ENCODE measurements around the gene FAM76A.

Gene FAM76A

DNA sequence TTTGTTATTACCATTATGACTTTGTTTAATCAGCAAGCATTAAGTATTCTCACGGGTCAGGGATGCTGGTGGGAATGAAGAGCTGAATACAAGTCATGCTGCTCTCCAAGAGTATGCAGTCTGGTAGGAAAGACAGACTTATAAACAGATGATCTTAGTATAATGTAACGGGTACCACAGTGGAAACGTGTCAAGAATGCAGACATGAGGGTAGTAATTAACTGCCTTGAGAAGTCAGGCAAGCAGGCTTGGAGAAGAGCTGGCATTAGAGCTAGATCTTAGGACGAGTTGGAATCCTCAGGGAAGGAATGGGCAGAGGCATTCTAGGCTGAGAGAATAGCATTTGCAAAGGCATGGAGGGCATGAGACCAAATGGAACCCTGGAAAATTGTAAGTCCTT is 19.7 kb downstream of the FAM76A start:
- H3K4me3 ChIP-seq, result no peak overlapping the region
- H3K27me3 ChIP-seq (ENCODE audit: low read depth), result no peaks in the 10 kb centered on the region
- in situ Hi-C loops (cut with MboI; ENCODE audit: low sequenced_read_pairs), result no loop called here
- H3K4me1 ChIP-seq, result no peaks in the 10 kb centered on the region
- peaks cover 15% of the 10 kb centered on the region for H3K36me3 ChIP-seq (replicated peaks)
- H3K9me3 ChIP-seq, result no peaks in the 10 kb centered on the region
- DNase-seq (ENCODE audit: low spot score in 2 of 2), result no peak

DNA sequence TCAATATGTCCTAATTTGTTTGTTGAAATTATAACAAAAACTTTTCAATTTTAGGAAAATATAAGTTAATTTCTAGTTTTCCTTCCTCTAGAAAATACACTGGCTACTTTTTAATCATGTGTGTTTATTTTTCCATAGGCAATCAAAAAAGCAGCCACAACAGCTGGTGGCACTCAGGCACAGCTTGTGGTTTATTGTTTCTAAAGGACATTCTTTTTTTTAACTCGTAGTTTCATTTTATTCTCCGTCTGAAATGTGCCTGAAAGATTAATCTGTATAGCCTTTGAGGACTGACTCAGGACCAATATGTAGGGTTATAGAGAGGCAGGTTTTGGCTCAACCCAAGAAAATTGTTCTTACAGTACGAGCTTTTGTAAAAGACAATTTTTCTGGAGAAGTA is 26.6 kb downstream of the FAM76A start:
- Histone ChIP-seq H3K4me3 (no peak overlapping the region), H3K27me3 (ENCODE audit: low read depth) (no peaks in the 10 kb centered on the region), H3K36me3 (replicated peaks) (peaks cover 34% of the 10 kb centered on the region), H3K4me1 (no peaks in the 10 kb centered on the region), H3K9me3 (no peaks in the 10 kb centered on the region)
- DNase-seq (ENCODE audit: low spot score in 2 of 2), result no peak
- in situ Hi-C loops (cut with MboI; ENCODE audit: low sequenced_read_pairs), result no loop called here

DNA sequence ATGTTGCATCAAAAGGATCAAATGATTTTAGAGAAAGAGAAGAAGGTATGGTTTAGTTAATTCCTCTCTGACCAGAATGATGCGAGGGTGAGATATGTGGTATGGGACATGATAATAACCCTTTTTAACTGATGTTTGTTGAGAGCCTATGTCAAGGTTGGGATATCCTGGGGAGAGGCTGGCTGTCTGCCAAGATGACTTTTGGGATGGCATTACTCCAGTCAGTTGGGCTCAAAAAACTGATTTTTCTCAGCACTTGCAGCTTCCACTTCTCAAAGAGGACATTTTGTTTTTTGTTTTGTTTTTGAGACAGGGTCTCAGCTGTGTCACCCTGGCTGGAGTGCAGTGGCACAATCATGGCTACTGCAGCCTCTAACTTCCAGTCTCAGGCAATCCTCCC is 29.5 kb downstream of the FAM76A start:
- Histone ChIP-seq H3K36me3 (replicated peaks) (peaks cover 28% of the 10 kb centered on the region), H3K27me3 (ENCODE audit: low read depth) (no peaks in the 10 kb centered on the region), H3K4me1 (no peaks in the 10 kb centered on the region), H3K4me3 (no peak overlapping the region), H3K9me3 (no peaks in the 10 kb centered on the region)
- DNase-seq (ENCODE audit: low spot score in 2 of 2), result no peak
- in situ Hi-C loops (cut with MboI; ENCODE audit: low sequenced_read_pairs), result no loop called here

DNA sequence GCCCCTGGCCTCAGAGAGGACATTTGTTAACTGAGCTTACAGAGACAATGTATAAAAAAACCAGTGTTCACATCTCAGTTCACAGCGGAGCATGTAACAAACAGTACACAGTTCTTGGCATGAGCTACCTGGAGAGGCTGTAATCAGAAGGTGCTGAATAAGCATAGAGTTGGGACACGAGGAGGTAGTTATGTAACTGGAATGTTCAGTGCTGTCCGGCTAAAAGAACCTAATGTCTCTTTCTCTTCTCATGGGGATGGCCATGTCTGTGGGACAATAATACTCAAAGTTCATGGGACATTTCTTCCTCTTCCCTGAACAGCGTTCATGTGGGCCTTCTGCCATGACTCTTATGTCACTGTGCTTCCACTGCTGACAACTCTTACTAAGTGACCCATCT is 30.1 kb downstream of the FAM76A start:
- H3K36me3 ChIP-seq (replicated peaks), result peaks cover 28% of the 10 kb centered on the region
- no peak overlapping the region for H3K4me3 ChIP-seq
- in situ Hi-C loops (cut with MboI; ENCODE audit: low sequenced_read_pairs), result no loop called here
- no peaks in the 10 kb centered on the region for H3K9me3 ChIP-seq
- no peaks in the 10 kb centered on the region for H3K27me3 ChIP-seq (ENCODE audit: low read depth)
- no peak for DNase-seq (ENCODE audit: low spot score in 2 of 2)
- no peaks in the 10 kb centered on the region for H3K4me1 ChIP-seq

DNA sequence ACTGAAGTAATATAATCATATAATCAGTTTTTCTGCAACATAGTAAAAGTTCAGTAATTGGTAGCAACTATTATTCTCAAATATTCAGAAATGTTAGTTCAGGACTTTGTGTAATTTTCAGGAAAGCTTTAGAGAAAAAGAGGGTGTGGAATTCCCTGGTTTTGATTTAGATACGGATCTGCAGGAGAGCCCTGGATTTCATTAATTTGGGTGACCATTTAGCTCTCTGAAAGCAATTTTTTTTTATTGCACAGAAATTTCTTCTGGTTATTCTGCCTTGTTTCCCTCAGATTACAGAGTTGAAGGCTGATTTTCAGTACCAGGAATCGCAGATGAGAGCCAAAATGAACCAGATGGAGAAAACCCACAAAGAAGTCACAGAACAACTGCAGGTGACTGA is 33.5 kb downstream of the FAM76A start:
- H3K4me1 ChIP-seq, result no peaks in the 10 kb centered on the region
- H3K36me3 ChIP-seq (replicated peaks), result peaks cover 21% of the 10 kb centered on the region
- H3K9me3 ChIP-seq, result no peaks in the 10 kb centered on the region
- no peaks in the 10 kb centered on the region for H3K27me3 ChIP-seq (ENCODE audit: low read depth)
- DNase-seq (ENCODE audit: low spot score in 2 of 2), result no peak
- no peak overlapping the region for H3K4me3 ChIP-seq
- in situ Hi-C loops (cut with MboI; ENCODE audit: low sequenced_read_pairs), result no loop called here

DNA sequence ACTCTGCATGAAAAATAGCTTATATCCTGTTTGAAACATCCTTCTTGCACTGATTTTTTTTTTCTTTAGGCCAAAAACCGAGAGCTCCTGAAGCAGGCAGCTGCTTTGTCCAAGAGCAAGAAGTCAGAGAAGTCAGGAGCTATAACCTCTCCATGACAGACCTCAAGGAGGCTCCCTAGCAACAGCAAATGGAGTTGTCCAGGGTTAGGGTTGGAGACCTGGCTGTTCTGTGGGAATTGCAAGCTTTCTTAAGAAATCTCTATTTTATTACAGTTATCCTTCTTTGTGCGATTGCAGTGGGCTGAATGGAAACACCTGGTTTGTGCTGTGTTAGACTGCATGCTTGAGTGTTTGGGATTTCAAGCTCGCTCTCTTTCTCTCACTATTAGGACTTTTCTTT is 34.7 kb downstream of the FAM76A start:
- H3K9me3 ChIP-seq, result no peaks in the 10 kb centered on the region
- no peak for DNase-seq (ENCODE audit: low spot score in 2 of 2)
- H3K27me3 ChIP-seq (ENCODE audit: low read depth), result no peaks in the 10 kb centered on the region
- in situ Hi-C loops (cut with MboI; ENCODE audit: low sequenced_read_pairs), result no loop called here
- peaks cover 13% of the 10 kb centered on the region for H3K36me3 ChIP-seq (replicated peaks)
- no peaks in the 10 kb centered on the region for H3K4me1 ChIP-seq
- H3K4me3 ChIP-seq, result no peak overlapping the region

DNA sequence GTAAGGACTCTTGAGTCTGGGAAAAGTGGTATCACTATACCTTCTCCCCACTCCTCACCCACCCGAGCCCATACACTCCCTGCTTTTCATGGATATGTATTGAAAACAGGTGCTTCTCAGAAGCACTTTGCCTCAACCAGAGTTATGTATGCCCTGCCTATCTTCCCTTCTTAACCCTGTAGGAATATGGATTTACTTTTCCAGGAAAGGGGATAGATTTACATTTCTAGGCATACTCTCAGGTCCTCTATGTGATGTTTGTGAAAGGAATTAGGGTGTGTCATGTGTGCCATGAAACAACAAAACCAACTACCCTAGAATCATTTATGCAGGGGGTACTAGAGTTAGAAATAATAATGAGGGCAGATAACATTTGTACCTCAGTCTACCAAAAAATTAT is 36.3 kb downstream of the FAM76A start:
- H3K4me3 ChIP-seq, result no peak overlapping the region
- H3K9me3 ChIP-seq, result no peaks in the 10 kb centered on the region
- in situ Hi-C loops (cut with MboI; ENCODE audit: low sequenced_read_pairs), result no loop called here
- no peaks in the 10 kb centered on the region for H3K4me1 ChIP-seq
- H3K27me3 ChIP-seq (ENCODE audit: low read depth), result no peaks in the 10 kb centered on the region
- H3K36me3 ChIP-seq (replicated peaks), result peaks cover 4% of the 10 kb centered on the region
- no peak for DNase-seq (ENCODE audit: low spot score in 2 of 2)

DNA sequence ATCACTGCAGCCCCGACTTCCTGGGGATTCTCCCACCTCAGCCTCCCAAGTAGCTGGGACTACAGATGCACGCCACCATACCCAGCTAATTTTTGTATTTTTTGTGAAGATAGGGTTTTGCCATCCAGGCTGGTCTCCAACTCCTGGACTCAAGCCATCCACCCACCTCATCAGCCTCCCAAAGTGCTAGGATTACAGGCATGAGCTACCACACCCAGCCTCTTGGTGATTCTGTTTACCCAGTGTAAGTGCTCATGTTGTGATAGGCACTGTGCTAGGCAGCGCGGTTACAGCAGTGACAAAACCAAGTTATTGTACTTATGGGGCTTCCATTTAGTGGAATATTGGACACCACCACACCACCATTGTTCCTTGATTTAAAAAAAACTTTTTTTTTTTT is 37.6 kb downstream of the FAM76A start:
- H3K36me3 ChIP-seq (replicated peaks), result peaks cover 4% of the 10 kb centered on the region
- no peaks in the 10 kb centered on the region for H3K4me1 ChIP-seq
- DNase-seq (ENCODE audit: low spot score in 2 of 2), result no peak
- no peak overlapping the region for H3K4me3 ChIP-seq
- no peaks in the 10 kb centered on the region for H3K9me3 ChIP-seq
- H3K27me3 ChIP-seq (ENCODE audit: low read depth), result no peaks in the 10 kb centered on the region
- in situ Hi-C loops (cut with MboI; ENCODE audit: low sequenced_read_pairs), result no loop called here

DNA sequence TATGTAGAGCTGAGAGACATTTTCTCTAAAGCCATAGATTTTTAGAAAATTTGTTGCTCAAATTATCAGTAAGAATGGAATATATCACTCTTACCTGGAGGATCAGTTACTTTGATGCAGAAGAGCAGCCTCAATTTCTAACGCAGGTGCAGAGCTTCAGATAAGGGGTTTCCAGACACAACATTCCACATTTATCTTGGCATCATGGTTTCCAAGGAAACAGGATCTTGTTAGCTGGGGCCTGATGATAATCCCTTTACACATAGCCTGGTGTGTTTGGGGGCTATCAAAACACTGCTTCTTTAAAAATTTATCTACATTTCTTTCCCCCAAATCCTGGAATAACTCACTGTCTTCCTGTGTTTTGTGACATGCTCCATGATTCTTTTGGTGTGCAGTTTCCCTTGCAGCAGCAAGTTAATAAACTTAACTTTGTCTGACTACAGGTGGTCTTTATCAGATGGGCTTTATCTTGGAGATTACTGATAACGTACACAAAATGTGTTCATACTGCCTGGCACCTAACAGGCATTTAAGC is 44.6 kb downstream of the FAM76A start:
- no peak for DNase-seq (ENCODE audit: low spot score in 2 of 2)
- in situ Hi-C loops (cut with MboI; ENCODE audit: low sequenced_read_pairs), result no loop called here
- H3K27me3 ChIP-seq (ENCODE audit: low read depth), result no peaks in the 10 kb centered on the region
- H3K4me3 ChIP-seq, result no peak overlapping the region
- no peaks in the 10 kb centered on the region for H3K9me3 ChIP-seq
- H3K4me1 ChIP-seq, result no peaks in the 10 kb centered on the region
- no peaks in the 10 kb centered on the region for H3K36me3 ChIP-seq (replicated peaks)

DNA sequence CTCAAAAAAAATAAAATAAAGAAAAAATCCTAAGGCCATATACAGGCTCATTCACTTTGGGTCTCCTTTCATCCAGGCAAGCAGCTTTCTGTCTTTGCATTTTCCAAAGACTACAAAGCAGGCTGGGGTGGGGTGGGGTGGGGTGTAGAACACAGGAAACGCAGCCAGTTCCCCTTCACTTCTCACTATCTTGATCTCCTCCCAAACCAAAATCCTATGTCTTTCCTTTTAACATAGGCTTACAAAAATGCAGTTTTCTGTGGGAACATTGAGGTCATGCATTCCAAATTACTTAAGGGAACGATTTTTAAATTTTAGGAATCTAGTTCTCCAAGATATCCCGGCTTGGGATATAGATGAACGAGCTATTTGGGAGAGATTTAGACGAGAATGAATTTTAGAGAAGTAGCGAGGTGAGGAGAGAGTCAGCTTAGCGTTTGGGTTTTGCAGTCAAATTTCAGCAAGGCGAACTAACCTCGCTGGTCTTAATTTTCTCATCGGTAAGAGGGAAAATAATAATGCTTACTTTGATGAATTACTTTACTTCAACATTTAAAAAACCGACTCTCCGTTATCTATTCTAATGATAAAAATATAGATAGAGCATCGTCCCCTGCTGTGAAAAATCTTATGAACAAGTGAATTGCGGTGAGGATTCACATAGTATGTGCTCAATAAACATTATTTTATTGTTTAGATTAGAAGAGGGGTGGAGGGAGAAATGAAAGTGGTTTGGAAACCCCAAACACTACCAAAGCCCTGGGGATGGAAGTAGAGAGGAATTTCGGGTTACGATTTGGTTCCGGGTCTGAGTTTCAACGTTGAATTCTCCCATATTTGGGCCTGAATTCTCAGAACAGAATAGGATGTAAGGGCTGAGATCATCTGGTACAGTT is 46.5 kb downstream of the FAM76A start:
- peak overlapping the region; percentile 93 for H3K4me3 ChIP-seq
- DNase-seq (ENCODE audit: low spot score in 2 of 2), result no peak
- H3K9me3 ChIP-seq, result no peaks in the 10 kb centered on the region
- H3K36me3 ChIP-seq (replicated peaks), result no peaks in the 10 kb centered on the region; the same call in 1 of the 2 replicates
- no peaks in the 10 kb centered on the region for H3K4me1 ChIP-seq
- no peaks in the 10 kb centered on the region for H3K27me3 ChIP-seq (ENCODE audit: low read depth)
- in situ Hi-C loops (cut with MboI; ENCODE audit: low sequenced_read_pairs), result no loop called here

DNA sequence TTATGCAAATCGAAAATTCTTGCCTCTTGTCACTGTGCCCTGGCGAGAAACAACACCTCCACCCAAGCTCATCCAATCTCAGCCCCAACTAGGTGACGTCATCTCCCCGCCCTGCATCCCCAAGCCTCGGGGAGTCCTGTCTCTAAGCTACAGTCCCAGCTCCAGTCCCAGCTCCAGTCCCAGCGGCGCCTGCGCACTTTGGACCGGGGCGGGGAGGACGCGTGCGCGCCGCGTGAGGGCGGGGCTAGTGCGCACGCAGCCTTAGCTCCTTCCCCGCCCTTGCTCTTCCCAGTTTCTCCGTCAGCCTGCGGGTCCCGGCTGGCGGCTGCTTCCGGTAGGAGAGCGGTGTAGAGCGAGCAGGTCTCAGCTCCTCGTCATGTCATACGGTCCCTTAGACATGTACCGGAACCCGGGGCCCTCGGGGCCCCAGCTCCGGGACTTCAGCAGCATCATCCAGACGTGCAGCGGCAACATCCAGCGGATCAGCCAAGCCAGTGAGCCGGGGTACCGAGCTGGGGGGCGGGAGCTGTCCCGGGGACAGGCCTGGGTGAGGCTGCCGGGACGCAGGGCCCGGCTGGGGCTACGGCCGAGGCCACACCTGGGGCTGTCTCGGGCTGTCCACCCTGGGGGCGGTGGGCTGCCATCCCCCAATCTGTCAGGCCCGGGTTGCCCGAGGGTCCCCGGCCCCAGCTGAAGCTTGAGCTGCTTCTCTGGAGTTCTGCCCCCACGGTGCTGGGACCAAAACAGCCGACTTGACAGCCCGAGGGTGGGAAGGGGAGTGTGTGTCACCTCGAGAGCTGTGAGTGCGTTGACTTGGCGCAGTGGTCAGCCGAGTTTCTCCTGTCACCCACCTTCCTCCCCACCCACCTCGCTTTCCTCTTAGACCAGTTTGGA is 47.4 kb downstream of the FAM76A start, which contains the start of gene STX12:
STX12 (plus strand) TSS at position 288 of the 894 bp plus-strand sequence; CDS start at position 377, 89 bp downstream.
- in situ Hi-C loops (cut with MboI; ENCODE audit: low sequenced_read_pairs), result no loop called here
- no peaks in the 10 kb centered on the region for H3K27me3 ChIP-seq (ENCODE audit: low read depth)

DNA sequence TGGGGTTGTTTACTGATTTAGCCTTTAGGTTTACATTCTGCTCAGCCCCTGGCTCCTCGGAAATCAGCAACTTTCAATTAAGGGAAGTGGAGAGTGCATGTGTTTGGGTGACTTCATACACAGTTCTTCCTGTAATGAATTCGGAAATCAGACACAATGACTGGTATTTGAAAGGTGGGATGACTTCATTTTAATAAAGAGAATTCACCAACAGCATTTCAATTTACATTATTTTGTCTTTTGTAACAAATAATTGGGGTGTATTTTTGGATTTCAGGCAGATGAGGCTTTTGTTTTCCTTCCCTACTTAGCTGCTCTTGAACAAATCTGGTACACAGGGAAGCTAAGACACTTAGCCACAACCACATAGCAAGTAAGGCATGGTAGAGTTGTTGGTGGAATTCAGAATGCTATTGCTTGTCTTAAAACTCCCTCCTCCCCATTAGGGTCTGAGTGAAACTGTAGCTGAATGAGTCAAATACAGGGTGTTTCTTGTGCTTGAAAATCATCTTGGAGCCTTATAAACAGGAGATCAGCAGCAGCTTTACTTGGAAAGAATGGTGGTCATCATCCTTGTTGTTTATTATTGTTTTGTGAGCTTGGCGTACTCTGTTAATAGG is 48.2 kb downstream of the FAM76A start:
- in situ Hi-C loops (cut with MboI; ENCODE audit: low sequenced_read_pairs), result no loop called here
- peak overlapping the region; percentile 93 for H3K4me3 ChIP-seq
- DNase-seq (ENCODE audit: low spot score in 2 of 2), result no peak
- no peaks in the 10 kb centered on the region for H3K4me1 ChIP-seq
- H3K9me3 ChIP-seq, result no peaks in the 10 kb centered on the region
- H3K27me3 ChIP-seq (ENCODE audit: low read depth), result no peaks in the 10 kb centered on the region
- H3K36me3 ChIP-seq (replicated peaks), result no peaks in the 10 kb centered on the region; the same call in 1 of the 2 replicates

More for the DNA sequence above, 47.4 kb downstream of the FAM76A start, which contains the start of gene STX12:
- no peaks in the 10 kb centered on the region for H3K9me3 ChIP-seq
- peak; percentile 99 for DNase-seq (ENCODE audit: low spot score in 2 of 2)
- no peaks in the 10 kb centered on the region for H3K4me1 ChIP-seq
- no peaks in the 10 kb centered on the region; the same call in 1 of the 2 replicates for H3K36me3 ChIP-seq (replicated peaks)
- H3K4me3 ChIP-seq, result peak within 1 kb of the TSS; percentile 93

DNA sequence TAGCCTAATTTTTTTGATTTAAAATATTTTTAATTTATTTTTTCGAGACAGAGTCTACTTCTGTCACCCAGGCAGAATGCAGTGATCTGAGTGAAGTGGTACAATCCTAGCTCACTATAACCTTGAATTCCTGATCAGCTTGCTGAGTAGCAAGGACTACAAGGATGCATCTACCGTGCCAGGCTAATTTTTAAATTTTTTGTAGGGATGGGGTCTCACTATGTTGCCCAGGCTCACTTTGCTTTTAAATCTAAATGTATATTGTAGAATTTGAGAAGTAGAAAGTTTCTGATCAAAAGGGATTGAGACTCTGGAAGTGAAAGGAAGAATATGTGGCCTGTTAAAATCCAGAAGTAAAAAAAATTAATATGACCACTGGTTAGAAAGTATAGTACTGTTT is 48.9 kb downstream of the FAM76A start:
- H3K4me1 ChIP-seq, result no peaks in the 10 kb centered on the region
- no peak overlapping the region for H3K4me3 ChIP-seq
- in situ Hi-C loops (cut with MboI; ENCODE audit: low sequenced_read_pairs), result no loop called here
- no peaks in the 10 kb centered on the region; the same call in 1 of the 2 replicates for H3K36me3 ChIP-seq (replicated peaks)
- no peak for DNase-seq (ENCODE audit: low spot score in 2 of 2)
- no peaks in the 10 kb centered on the region for H3K27me3 ChIP-seq (ENCODE audit: low read depth)
- no peaks in the 10 kb centered on the region for H3K9me3 ChIP-seq
